ENCODE measurements around the gene HM13.
A peak's percentile ranks its signal among the peaks of the same experiment; 100 is the strongest.
"Not testable (repeated sequence)": the region's sequence is repeated elsewhere in the genome, so short reads cannot be mapped to it uniquely, and the experiment has no call there.

The HM13 gene

GRCh38 chr20:31514154-31515071 lies at the start of gene HM13:
TSS of gene HM13 (plus strand) at chr20:31514442. CDS start at chr20:31514552, 110 bp downstream.
- DNase-seq (ENCODE audit: low read depth): peak; percentile 97

- DNase-seq (ENCODE audit: low read depth): not testable (repeated sequence)
Observed at GRCh38 chr20:31470946-31471345, 43.3 kb upstream of the HM13 start.

DNA sequence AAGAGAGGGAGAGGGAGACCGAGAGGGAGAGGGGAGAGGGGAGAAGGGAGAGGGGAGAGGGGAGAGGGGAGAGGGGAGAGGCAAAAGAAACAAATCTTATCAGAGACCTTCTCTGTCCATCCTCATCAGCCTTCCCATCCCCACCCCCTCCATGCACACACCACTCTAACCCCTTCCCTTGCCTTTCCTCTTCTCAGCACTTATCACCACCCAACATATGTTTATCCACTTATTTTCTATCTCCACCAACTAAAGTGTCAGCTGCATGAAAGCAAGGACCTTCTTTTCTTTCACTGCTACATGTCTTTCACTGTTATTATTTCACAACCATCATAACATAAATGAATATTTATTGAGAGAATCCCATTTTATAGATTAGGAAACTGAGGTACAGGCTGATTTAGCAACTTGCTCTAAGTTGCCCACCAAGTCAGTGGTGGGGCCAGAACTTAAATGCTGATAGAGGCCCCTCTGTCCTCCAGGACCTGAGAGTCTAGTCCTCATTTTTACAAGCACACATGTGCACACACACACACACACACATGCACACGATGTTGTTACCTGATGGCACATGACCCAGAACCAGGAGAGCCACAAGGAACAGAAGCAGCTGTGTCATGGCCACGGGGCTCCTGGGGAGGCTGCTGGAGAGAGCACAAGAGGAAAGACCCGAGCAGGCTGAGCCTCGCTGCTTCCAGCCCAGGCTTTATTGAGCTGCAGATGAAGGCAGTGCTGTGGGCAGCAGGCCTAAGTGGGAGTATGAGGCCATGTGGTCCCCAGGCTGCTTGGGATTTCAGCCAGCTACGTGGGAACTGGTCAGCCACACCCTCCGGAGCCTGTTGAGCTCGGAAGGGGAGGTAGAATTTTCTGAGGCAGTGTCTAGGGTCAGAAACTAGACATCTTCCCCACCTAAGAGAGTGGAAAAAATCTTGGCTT lies 41.6 kb upstream of the HM13 start:
- no peak for DNase-seq (ENCODE audit: low read depth)

GRCh38 chr20:31473331-31474096 lies 40.7 kb upstream of the HM13 start:
- peak; percentile 30 for DNase-seq (ENCODE audit: low read depth)

DNA sequence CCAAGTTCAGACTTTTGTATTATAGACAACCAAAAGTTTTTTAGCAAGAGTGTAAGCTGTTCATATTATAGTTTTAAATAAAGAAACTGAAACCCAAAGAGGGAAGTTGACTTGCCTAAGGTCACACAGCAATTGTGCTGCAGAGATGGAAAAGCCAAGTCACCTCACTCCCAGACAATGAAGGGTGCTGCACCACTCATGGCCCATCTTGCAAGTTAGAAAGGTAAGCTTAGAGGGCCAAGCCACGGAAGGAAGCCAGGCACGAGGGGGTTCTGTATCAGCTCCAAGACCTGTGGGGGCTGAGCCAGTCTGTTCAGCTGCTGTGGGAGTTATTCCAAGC lies 40.2 kb upstream of the HM13 start:
- no peak for DNase-seq (ENCODE audit: low read depth)

GRCh38 chr20:31474758-31475427 lies 39.3 kb upstream of the HM13 start, which contains the start of the genes DEFB124 and REM1:
TSS of gene DEFB124 (minus strand) at chr20:31475127. CDS start at chr20:31473013, 2,114 bp downstream.
TSS of gene REM1 (plus strand) at chr20:31475288. CDS start at chr20:31476446, 1,158 bp downstream.
- DNase-seq (ENCODE audit: low read depth): no peak

GRCh38 chr20:31475472-31476293 lies 38.6 kb upstream of the HM13 start:
- DNase-seq (ENCODE audit: low read depth): no peak

DNA sequence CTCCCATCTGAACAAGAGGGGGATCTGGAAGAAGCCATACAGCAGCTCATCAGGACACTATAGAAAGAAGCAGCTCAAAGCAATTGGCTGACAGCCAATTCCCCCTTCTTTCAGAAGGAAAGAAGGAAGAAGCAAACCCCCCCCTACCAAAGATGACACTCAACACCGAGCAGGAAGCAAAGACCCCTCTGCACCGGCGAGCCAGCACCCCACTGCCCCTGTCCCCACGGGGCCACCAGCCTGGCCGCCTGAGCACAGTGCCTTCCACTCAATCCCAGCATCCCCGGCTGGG lies 38.0 kb upstream of the HM13 start:
- no peak for DNase-seq (ENCODE audit: low read depth)

DNA sequence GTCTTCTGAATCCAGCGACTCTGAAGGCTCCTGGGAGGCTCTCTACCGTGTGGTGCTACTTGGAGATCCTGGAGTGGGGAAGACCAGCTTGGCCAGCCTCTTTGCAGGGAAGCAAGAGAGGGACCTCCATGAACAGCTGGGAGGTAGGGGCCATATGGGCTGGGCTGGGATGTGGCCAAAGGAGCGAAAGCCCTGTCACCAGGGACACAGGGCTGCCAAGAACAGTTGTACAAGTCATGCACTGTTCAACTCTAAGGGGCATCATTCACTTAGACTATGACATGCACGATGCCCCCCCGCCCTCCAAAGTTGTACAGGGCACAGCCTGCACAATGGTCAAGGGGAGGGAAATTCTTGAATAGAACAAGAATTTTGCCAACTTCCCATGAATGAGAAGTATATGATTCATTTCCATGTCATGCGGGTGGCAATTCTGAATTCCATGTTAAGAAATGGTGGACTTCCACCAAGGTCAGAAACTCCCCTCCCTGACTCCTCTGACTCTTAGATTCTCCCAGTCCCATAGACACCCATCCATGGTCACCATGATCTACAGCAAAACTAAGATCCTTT lies 37.5 kb upstream of the HM13 start:
- DNase-seq (ENCODE audit: low read depth): peak; percentile 37

DNA sequence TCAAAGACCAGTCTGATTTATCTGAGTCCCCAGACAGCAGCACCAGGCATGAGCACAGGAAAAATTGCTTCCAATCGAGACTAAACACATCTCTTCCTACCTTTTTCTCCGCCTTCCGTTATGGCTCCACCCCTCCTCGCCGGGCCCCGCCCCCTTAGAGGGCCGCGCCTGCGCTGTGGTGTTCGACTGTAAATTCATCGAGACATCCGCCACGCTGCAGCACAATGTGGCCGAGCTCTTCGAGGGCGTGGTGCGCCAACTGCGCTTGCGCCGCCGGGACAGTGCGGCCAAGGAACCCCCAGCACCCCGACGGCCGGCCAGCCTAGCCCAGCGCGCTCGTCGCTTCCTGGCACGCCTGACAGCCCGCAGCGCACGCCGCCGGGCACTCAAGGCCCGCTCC lies 30.2 kb upstream of the HM13 start:
- no peak for DNase-seq (ENCODE audit: low read depth)

DNA sequence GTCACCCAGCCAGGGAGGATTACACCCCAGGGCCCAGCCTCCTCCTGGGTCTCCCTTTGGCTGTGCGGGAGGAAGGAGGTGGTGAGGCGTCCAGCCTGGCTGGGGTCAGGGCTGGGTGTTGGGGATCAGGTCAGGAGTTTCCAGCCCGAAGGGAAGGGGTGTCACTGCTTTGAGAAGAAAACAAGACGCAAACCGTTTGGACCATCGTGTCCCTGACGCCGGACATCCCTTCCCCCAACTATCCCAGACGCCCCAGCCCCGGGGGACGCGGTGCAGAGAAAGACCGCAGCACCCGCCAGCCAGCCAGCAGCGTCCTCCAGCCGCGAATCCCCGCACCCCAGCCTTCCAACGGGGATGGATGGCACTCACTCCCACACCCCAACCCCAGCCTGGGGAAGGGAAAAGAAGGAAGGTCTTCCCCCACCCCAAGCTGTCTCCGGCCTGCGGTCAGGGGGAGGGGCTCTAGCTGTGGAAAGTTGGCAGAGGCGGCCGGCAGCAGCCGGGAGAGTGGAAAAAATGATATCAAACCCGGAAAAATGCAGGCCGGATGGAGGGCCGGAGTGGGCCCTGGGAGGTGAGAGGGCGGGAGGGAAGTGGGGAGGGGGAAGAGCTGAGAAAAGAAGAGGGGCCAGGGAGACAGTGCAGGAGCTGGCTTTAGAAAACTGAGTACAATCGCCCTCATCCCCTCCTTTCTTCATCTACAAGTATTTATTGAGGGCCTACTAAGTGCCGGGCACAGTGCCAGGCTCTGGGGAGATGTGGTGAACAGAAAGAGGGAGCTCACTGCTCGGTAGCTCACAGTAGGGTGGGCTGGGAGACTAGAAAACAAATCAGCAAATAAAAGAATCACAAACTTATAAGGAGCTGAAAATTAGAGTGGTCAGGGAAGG lies 28.5 kb upstream of the HM13 start:
- no peak for DNase-seq (ENCODE audit: low read depth)

DNA sequence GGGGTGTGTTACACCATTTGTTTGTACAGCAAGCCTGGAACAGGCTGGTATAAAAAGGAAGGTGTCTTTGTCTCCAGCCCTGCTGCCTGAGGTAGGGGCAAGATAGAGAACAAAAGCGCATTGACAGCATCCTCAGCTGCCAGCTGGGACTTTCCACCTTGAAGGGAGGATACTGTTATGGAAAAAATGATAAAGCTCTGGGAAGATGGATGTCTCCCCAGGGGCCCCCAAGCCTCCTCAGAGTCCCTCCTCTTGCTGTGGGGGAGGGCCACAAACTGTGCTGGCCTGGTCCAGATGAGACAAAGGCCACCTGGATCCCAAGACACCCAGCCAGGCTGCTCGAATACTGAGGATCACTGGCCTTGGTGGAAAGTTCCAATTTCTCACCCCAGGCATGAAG lies 26.1 kb upstream of the HM13 start:
- no peak for DNase-seq (ENCODE audit: low read depth)

- DNase-seq (ENCODE audit: low read depth): no peak
Observed at GRCh38 chr20:31489152-31489551, 25.1 kb upstream of the HM13 start.

- DNase-seq (ENCODE audit: low read depth): no peak
Observed at GRCh38 chr20:31490752-31491151, 23.5 kb upstream of the HM13 start.

- DNase-seq (ENCODE audit: low read depth): peak; percentile 65
Observed at GRCh38 chr20:31494131-31494530, 20.1 kb upstream of the HM13 start.

GRCh38 chr20:31496761-31497295 lies 17.4 kb upstream of the HM13 start:
- no peak for DNase-seq (ENCODE audit: low read depth)

DNA sequence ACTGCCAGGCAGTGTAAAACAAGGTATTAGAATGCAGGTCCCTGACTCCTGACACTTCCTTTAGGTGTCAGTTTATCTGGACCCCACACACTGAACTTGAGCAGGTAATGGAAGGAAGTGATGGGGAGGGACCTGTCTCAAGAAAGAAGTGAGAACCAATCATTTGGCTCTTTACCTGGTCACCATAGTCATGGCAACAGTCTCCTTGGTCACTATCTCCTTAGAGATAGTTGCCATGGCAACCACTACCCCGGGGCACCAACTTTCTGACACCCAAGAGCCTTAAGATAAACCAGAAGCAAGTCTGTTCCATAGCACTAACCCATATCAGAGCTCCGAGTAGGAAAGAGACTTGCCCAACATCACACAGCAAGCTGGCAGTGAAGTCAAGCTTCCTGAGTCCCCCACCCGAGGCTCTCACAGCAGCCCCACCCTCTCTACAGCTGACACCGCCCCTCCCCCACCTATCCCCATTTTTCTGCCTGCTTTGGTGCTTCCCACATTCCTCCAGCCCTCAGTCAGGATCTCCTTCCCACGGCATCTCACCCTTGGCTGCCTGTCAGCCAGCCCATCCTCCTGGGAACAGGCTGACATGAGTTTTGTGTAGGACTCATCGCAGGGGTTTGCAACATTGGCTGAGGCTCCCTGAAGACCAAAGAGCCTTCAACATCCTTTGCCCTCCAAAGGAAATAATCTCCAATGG lies 16.3 kb upstream of the HM13 start:
- peak; percentile 28 for DNase-seq (ENCODE audit: low read depth)

DNA sequence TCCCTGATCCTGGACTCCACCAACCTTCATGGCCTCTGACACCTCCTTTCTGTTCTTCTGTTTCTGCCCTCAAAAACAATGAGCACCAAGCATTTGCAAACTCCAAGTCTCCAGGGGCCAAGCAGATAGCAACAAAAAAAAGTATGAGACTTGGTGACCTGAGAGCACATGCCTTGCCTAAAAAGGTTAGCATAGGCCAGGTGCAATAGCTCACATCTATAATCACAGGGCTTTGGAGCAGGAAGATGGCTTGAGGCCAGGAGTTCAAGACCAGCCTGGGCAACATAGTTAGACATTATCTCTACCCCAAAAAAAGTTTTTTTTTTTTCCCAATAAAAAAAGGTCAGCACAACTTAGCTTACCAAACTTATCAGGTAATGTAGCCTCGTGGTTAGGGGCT lies 13.7 kb upstream of the HM13 start:
- DNase-seq (ENCODE audit: low read depth): no peak
